COLO829 (cell line): ENCODE measurements around the gene CCDC24.

Experiments used
- DNase-seq: peaks from one replicate; pipeline ENCODE4 v3.0.0; 2012; ENCODE audit warnings: low spot score

The CCDC24 gene

GRCh38 chr1:44040418-44040817, 49.0 kb downstream of the CCDC24 start:
- DNase-seq = no peak

GRCh38 chr1:44040846-44041245, 49.4 kb downstream of the CCDC24 start:
- DNase-seq = no peak

- no peak for DNase-seq
These were observed 52.0 kb downstream of the CCDC24 start for GRCh38 chr1:44043176-44044070.

- DNase-seq = no peak
These were observed 52.8 kb downstream of the CCDC24 start for GRCh38 chr1:44044071-44044801.

GRCh38 chr1:44045064-44045463, 53.7 kb downstream of the CCDC24 start:
- DNase-seq = no peak
